K562 (cell line): ENCODE results near the gene FGF12. TPM values are rescaled to one million over a fixed set of nuclear protein-coding genes. Genes with fewer than 3 reads are reported as not detected.

Source experiments
- ATAC-seq: fragments of 200-7000 bp; cut with Tn5 transposase; 3 replicates; pipeline ENCODE4 v1.9.1; 2020; ENCODE audit warnings: moderate library complexity
- BruUV-seq: library from RNA; stranded (reverse); fragments of 400-500 nt; replicated peaks from 2 replicates; lab custom pipeline; 2021; lab: Mats Ljungman, UMichigan
- CTCF ChIA-PET: fragments of 300-600 bp; formaldehyde crosslinking; extraction: SDS; loops from one replicate; lab custom pipeline; 2021; ENCODE audit warnings: low intra/inter-chr PET ratio; lab: Yijun Ruan, JAX
- POLR2A ChIA-PET: fragments of 300-600, 350-650 bp; sonication (Branson Sonifier 250); formaldehyde crosslinking; extraction: SDS; loops from one replicate; lab custom pipeline; 2021; ENCODE audit warnings: antibody characterized with exemption, inconsistent platforms; lab: Yijun Ruan, JAX
- DNase-seq, 4 experiments: peaks; one replicate each; pipeline versions ENCODE4 v3.0.0 to v3.0.0-alpha.2; 2011 to 2018; ENCODE audit warnings: low spot score in 3 of 4, mixed read lengths in 3 of 4; ENCODE audit errors: extremely low read depth in 1 of 4
- FAIRE-seq: peaks from 2 replicates; lab custom pipeline; 2011; peaks lifted over from hg19 to GRCh38; lab: Jason Lieb, UNC
- H2AFZ ChIP-seq: 2 replicates; pipeline ENCODE4 v1.6.0; 2011; ENCODE audit warnings: low read depth, low read length, control low read depth, inconsistent platforms
- H3K27ac ChIP-seq: fragments of 200-600 bp; 3 replicates; pipeline ENCODE4 v1.8.0; 2011; ENCODE audit warnings: low read depth, mild to moderate bottlenecking, control low read depth, inconsistent platforms, low read length, moderate library complexity, mixed read lengths; ENCODE audit errors: extremely low read depth
- H3K27me3 ChIP-seq, 2 experiments: fragments of 300-600 bp in 1 of 2; 2 replicates in 1 of 2; 3 replicates in 1 of 2; pipeline versions ENCODE4 v1.6.0 to v1.8.0; 2011; ENCODE audit warnings: inconsistent platforms in 2 of 2, low read length in 2 of 2, mild to moderate bottlenecking in 1 of 2, mixed read lengths in 1 of 2, moderate library complexity in 1 of 2; ENCODE audit not compliant: control insufficient read depth in 2 of 2, insufficient read depth in 2 of 2
- H3K36me3 ChIP-seq: fragments of 300-600 bp; 3 replicates; pipeline ENCODE4 v1.8.0; 2011; ENCODE audit warnings: mild to moderate bottlenecking, low read length, inconsistent platforms; ENCODE audit not compliant: control insufficient read depth, insufficient read depth
- H3K4me1 ChIP-seq, 2 experiments: fragments of 200-600 bp in 1 of 2; replicated peaks in 1 of 2; 2 replicates in 1 of 2; 3 replicates in 1 of 2; pipeline versions ENCODE4 v1.5.1 to v1.8.0; 2011; ENCODE audit warnings: inconsistent platforms in 2 of 2, low read length in 2 of 2, mild to moderate bottlenecking in 1 of 2, mixed read lengths in 1 of 2, moderate library complexity in 1 of 2; ENCODE audit not compliant: control insufficient read depth in 2 of 2, insufficient read depth in 2 of 2
- H3K4me2 ChIP-seq: 2 replicates; pipeline ENCODE4 v1.6.1; 2011; ENCODE audit warnings: low read length, control low read depth, inconsistent platforms, mixed read lengths; ENCODE audit not compliant: insufficient read depth
- H3K4me3 ChIP-seq: fragments of 200-600 bp; sonication (generic), shearing (Covaris generic); 2 replicates; pipeline ENCODE4 v1.5.1; 2016; ENCODE audit warnings: control low read depth, inconsistent platforms
- H3K79me2 ChIP-seq: fragments of 200-600 bp; 3 replicates; pipeline ENCODE4 v1.8.0; 2011; ENCODE audit warnings: low read length, inconsistent platforms; ENCODE audit not compliant: control insufficient read depth, insufficient read depth
- H3K9ac ChIP-seq, 2 experiments: 2 replicates each; pipeline versions ENCODE4 v1.6.0 to v1.6.1; 2011; ENCODE audit warnings: low read depth in 2 of 2, low read length in 2 of 2, control low read depth in 1 of 2, inconsistent platforms in 1 of 2, mild to moderate bottlenecking in 1 of 2, mixed read lengths in 1 of 2; ENCODE audit not compliant: insufficient read depth in 1 of 2
- H3K9me1 ChIP-seq: one replicate; pipeline ENCODE4 v1.6.0; 2011; ENCODE audit warnings: inconsistent platforms, mild to moderate bottlenecking, low read length, moderate library complexity; ENCODE audit not compliant: control insufficient read depth, insufficient read depth
- H3K9me3 ChIP-seq: replicated peaks from 2 replicates; pipeline ENCODE4 v1.5.1; 2011; ENCODE audit warnings: low read depth, low read length, inconsistent platforms; ENCODE audit not compliant: control insufficient read depth, insufficient read depth
- H4K20me1 ChIP-seq: replicated peaks from 2 replicates; pipeline ENCODE4 v1.6.1; 2011; ENCODE audit warnings: low read length, inconsistent platforms, mixed read lengths; ENCODE audit not compliant: control insufficient read depth, insufficient read depth
- CCAR2 ChIP-seq: fragments of 200-400 bp; formaldehyde crosslinking; IDR thresholded peaks from 2 replicates; pipeline ENCODE4 v1.6.1; 2017; ENCODE audit warnings: mild to moderate bottlenecking, low read depth, low read length
- E2F8 ChIP-seq: fragments of 450-650 bp; IDR thresholded peaks from 2 replicates; pipeline ENCODE4 v1.7.1; 2018; ENCODE audit warnings: mild to moderate bottlenecking, low read depth; ENCODE audit not compliant: partially characterized antibody
- ELK3 ChIP-seq: fragments of 450-650 bp; formaldehyde crosslinking; IDR thresholded peaks from 2 replicates; pipeline ENCODE4 v1.4.0; 2020; ENCODE audit warnings: mild to moderate bottlenecking
- ZNF121 ChIP-seq: sonication (generic); formaldehyde crosslinking; conservative IDR thresholded peaks from 2 replicates; pipeline ENCODE4 v1.8.0; 2022; ENCODE audit warnings: missing genetic modification reagents
- WGBS: fragments of 100-300 bp; shearing (Covaris generic); methylation state at CpG from one replicate; pipeline ENCODE4 v1.1.6; 2016; ENCODE audit warnings: low coverage, mixed read lengths; ENCODE audit not compliant: insufficient coverage; ENCODE audit errors: missing lambda C conversion rate; 5-methylcytosine and 5-hydroxymethylcytosine counted together
- in situ Hi-C: fragments of 300-500 bp; cut with MboI; formaldehyde crosslinking; loops from 4 replicates; pipeline ENCODE4 v1.15.0; 2018; ENCODE audit warnings: inconsistent platforms, mixed read lengths
- intact Hi-C: fragments of 100-400 bp; cut with micrococcal nuclease; formaldehyde crosslinking; loops from 2 replicates; pipeline ENCODE4 v1.14.2; 2022
- polyA plus RNA-seq, 8 experiments: library from polyadenylated mRNA; depleted of rRNA in 4 of 8; stranded (reverse) in 5 of 8; unstranded in 3 of 8; fragments of >200 nt; fragmentation: Nextera tagmentation in 2 of 8; fragmentation: Illumina TruSeq in 1 of 8; extraction: Ambion mirVana in 2 of 8; extraction: Trizol in 1 of 8; gene quantifications; 2 replicates each; pipeline versions ENCODE4 v1.2.1 to v1.2.3, GENCODE V29; 2011 to 2014; ENCODE audit warnings: inconsistent platforms in 1 of 8, missing spikeins in 1 of 8
- total RNA-seq, 7 experiments: library from RNA; depleted of rRNA in 6 of 7; stranded (reverse); fragments of >200 nt in 6 of 7; fragmentation: Illumina TruSeq in 2 of 7; extraction: Trizol in 2 of 7; gene quantifications; 2 replicates each; pipeline versions ENCODE4 v1.2.1 to v1.2.3, GENCODE V29; 2011 to 2021; ENCODE audit warnings: low replicate concordance in 1 of 7

Gene FGF12
- total and polyA plus RNA-seq, 9 of the 15 experiments (the other 6 are each of a cell fraction or from before 2014, with no cell fraction given), result not detected

GRCh38 chr3:192262001-192262400 is 465.3 kb downstream of the FGF12 start:
- Histone ChIP-seq H2AFZ (no peak overlapping the region), H3K27ac (no peak overlapping the region), H4K20me1 (no peaks in the 10 kb centered on the region), H3K4me1 (no peaks in the 10 kb centered on the region), H3K36me3 (no peaks in the 10 kb centered on the region), H3K4me3 (no peak overlapping the region), H3K27me3 (no peaks in the 10 kb centered on the region), H3K9me3 (peaks cover 5% of the 10 kb centered on the region; the same call in 1 of the 2 replicates), H3K79me2 (no peaks in the 10 kb centered on the region), H3K9me1 (no peaks in the 10 kb centered on the region), H3K4me2 (no peak overlapping the region), H3K9ac (no peak overlapping the region)
- intact Hi-C loops, result no loop called here
- FAIRE-seq (no peak), ATAC-seq (no peak), DNase-seq (no peak)
- ChIA-PET CTCF (no interaction called here), POLR2A (no interaction called here)
- WGBS, result 2% methylated on average over 4 of the region's 4 CpGs
- in situ Hi-C loops, result no loop called here
- no TSS peak for BruUV-seq
- no peak for TF ChIP-seq ZNF121 (CRISPR knock-in tag)
- TF ChIP-seq CCAR2, result no peak
- no peak for TF ChIP-seq E2F8
- no peak for TF ChIP-seq ELK3 (CRISPR knock-in tag)
